MM.1S (cell line): ENCODE measurements around the gene MSI2.

Experiments
- CTCF ChIP-seq: fragments of 300-600 bp; sonication (generic); IDR thresholded peaks from 2 replicates; pipeline ENCODE4 v1.5.1; 2016; ENCODE audit warnings: antibody characterized with exemption, low read length, mixed read lengths
- EZH2phosphoT487 ChIP-seq: fragments of 300-600 bp; sonication (generic); IDR thresholded peaks from 2 replicates; pipeline ENCODE4 v1.6.1; 2018; ENCODE audit warnings: antibody characterized with exemption, low read length

- no peak for TF ChIP-seq CTCF
- no peak for TF ChIP-seq EZH2phosphoT487
Measured at GRCh38 chr17:57641761-57642160, 385.4 kb downstream of the MSI2 start.
